Erythroblast (primary cell): ENCODE results near the gene ATG7.
"Not testable (repeated sequence)": the region's sequence is repeated elsewhere in the genome, so short reads cannot be mapped to it uniquely, and the experiment has no call there.

Experiments
- DNase-seq, 2 experiments: peaks; one replicate each; lab custom pipeline; 2025; lab: John Stamatoyannopoulos, UW
- GATA1 ChIP-seq: IDR thresholded peaks from 2 replicates; pipeline ENCODE4 v1.6.1; 2011; ENCODE audit warnings: low read depth, mild to moderate bottlenecking, control low read depth, low read length, moderate library complexity
- POLR2A ChIP-seq: IDR thresholded peaks from 2 replicates; pipeline ENCODE4 v1.6.1; 2011; ENCODE audit warnings: mild to moderate bottlenecking, low read length

Gene ATG7

GRCh38 chr3:11513817-11514135 is 241.6 kb downstream of the ATG7 start:
- TF ChIP-seq POLR2A (no peak), GATA1 (no peak)
- DNase-seq, result no peak

- DNase-seq, result no peak
- TF ChIP-seq POLR2A (no peak), GATA1 (no peak)
These were observed 242.1 kb downstream of the ATG7 start for GRCh38 chr3:11514191-11514821.

DNA sequence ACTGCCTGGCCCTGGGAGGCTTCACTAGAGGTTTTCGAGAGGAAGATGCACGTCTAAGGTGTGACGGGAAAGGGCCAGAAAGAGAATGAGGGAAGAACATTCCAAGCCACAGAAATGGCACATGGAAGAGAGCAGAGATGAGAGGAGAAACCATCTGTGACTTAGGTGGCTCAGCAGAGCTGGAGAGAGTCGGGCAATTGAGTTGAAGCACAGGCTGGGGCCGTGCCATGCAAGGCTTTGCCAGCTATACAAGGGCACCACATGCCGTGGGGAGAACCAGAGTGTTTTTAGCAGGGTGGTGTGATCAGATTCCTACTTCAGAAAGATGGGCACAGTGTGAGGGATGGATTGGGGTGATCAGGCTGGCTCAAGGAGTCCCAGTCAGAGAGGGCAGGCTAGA is 245.4 kb downstream of the ATG7 start:
- DNase-seq, result no peak
- TF ChIP-seq GATA1 (no peak), POLR2A (no peak)

DNA sequence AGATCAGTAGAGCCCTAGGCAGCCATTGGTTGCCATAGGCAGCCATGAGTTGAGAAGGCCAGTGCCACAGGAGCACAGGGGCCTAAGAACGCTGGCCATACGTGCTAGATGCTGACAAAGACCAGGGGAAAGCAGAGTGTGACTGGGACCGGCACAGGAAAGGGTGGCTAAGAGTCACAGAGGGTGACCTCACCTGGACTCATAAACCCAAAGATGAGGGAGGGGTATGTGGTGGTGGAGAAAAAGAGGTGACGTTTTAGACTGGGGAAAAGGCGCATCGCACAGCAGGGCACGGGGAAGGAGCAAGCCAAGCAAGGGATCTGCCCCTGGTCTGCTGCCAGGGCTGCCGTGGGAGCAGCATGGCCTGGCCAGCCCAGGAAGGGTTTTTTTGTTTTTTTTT is 249.0 kb downstream of the ATG7 start:
- DNase-seq, result no peak
- TF ChIP-seq GATA1, result no peak
- TF ChIP-seq POLR2A, result no peak

DNA sequence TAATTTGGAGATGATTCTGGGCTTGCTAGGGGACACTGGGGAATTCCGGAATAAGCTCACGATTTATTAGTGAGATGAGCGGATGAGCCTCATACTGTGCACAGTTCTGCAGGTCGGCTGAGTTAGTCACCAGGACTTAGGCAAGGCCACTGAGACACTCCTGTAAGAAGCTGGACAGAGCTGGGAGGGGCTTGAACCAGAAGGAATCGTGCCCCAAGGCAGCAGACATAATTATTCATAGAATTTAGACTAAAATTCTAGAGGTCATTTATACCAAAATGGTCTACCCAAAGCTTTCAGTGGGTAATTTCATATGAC is 250.2 kb downstream of the ATG7 start:
- no peak for DNase-seq
- TF ChIP-seq GATA1, result no peak
- TF ChIP-seq POLR2A, result no peak

DNA sequence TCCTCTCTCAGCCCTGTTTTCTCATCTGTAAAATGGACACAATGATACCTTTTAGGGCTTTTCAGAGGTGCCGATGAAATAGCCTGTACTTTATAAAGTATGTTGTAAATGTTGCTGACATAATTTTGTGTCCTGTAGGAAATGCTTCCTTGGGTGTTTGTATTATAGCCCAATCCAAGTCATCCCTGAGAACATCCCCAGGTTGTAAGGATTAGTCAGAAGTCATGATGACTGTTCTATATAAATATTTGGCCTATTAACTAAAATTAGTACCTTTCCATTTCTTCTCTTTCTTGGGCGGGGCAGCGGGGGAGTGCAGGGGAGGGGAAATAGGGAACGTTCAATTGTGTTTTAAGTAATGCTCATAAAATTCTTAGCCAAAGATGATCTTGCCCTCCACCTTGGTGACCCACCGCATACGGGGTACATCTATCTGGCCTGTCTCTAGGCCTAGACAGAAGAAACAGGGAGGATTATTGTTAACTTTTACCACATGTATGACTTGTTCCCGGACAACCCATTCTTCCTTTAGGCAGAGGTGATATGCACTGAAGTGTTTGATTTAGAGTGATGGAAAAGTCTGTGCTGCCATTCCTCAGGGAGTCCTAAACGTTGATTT is 250.9 kb downstream of the ATG7 start:
- TF ChIP-seq POLR2A (no peak), GATA1 (no peak)
- DNase-seq, result no peak

GRCh38 chr3:11523572-11524101 is 251.4 kb downstream of the ATG7 start:
- DNase-seq, result no peak
- TF ChIP-seq POLR2A, result no peak
- no peak for TF ChIP-seq GATA1

DNA sequence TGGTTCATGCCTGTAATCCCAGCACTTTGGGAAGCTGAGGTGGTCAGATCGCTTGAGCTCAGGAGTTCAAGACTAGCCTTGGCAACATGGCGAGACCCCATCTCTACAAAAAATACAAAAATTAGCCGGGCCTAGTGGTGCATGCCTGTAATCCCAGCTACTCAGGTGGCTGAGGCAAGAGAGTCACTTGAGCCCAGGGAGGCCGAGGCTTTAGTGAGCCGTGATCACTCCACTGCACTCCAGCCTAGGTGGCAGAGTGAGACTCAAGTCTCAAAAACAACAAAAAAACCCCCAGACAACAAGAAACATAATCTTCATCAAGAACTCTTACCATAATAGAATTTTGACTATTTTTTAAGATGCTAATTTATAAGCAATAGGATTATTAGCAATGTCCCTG is 253.9 kb downstream of the ATG7 start:
- not testable (repeated sequence) for DNase-seq

DNA sequence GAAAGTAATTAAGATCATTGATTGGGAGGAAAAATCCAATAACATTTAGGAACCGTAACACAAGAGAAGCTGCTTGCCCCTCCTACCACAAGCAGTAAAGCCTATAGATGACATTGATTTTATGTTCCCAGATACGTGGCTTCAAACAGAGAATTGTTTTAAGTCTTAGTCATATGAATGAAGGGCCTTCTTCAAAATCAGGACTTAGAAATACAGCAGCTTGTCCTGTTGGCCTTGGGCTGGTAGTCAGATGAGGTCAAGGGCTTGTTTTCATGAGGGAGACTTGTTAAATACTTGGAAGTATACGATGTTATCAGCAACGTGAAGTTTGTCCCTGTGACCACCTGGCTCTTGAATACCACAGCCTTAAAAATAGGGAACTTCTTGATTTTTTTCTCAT is 257.1 kb downstream of the ATG7 start:
- TF ChIP-seq POLR2A (no peak), GATA1 (no peak)
- DNase-seq, result no peak

GRCh38 chr3:11530153-11530721 is 258.0 kb downstream of the ATG7 start:
- TF ChIP-seq GATA1 (no peak), POLR2A (no peak)
- DNase-seq, result no peak

DNA sequence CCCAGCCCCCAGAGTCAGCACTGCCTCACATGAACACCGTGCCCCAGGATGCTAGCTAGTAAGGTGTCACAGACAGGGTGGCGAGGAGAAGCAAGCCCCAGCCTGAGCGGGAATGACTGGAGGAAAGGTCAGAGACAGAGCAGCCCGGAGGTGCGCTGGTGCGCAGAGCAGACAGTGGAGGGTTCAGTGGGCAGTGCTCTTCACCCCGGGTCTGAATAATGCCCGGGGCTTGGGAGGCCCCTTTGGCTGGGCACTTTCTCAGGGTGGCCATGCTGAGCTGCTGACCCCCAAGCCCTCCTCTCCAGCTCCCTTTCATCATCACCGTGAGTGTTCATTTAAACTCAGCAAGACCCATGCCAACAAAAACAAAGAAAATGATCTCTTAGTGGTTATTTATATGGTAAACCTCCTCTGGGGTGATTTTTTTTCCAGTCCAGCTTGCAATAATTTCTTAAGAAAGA is 260.8 kb downstream of the ATG7 start:
- DNase-seq, result no peak
- TF ChIP-seq GATA1 (no peak), POLR2A (no peak)

DNA sequence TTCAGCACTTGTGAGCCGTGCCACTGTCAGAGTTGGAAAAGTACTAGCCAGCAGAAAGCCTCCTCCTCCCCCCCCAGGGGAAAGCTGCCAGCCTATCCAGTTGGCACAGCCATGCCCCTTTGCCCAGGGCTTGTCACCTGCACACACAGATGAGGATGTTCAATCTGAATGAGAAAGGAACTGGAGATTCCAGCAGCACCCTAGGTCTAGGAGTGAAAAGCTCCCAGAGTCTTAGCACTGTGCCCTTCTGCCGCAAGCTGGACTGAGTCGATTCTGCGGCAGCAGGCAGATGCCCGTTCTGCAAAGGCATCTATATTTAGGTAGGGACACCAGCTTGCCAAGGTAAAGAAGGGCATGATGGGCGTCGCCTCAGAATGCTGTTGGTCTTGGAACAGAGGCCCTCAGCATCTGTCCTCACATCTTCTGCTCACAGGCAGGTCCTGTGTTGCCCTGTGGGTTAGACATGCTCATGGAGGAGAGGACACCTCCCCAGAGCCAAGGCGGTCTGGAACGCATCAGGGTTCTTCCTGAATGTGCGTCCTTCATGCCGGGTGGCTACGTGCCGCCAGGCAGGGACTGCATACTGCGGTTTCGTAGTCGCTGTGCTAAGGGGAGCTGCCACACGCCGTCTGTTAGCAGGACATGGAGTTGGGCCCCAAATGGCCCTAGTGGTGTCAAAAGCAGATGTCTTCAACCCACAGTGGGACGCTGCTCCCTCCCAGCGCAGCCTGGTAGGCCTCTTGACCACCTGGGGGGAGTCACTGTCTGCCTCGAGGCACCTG is 262.0 kb downstream of the ATG7 start:
- no peak for DNase-seq
- TF ChIP-seq POLR2A, result no peak

GRCh38 chr3:11534793-11535101 is 262.6 kb downstream of the ATG7 start:
- no peak for DNase-seq
- TF ChIP-seq GATA1 (no peak), POLR2A (no peak)

DNA sequence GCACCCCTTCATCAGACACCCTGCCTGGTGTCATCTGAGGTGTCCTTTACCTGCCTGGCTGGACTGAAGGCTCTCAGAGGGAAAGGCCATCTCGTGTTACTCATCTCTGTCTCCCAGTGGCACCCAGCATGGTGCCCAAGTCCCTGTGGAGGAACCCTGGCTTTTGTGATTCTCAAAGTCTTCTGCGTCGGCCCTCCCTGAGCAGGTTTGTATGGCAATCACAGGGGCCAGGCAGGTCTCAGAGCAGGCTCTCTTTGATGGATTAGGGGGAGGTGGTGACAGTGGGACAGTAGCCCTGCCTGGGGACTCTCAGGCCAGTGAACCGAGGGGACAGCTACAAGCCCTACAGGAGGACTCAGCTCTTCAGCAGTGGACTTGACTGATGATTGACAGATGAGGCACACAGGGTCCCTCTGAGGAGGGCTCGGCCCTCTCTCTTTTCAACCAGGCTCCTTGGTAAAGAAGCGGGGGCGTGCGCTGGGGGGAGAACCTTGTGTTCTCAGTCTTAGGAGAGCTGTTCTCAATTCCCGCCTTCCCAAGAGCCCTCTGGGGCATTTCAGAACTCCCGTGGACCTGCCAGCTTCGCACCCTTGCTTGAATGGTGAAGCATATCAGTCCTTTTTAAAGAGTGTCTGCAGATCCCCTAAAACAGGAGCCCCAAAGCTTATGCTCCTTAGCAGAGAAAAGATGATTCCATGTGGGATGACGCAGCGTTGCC is 263.2 kb downstream of the ATG7 start:
- DNase-seq, result no peak
- TF ChIP-seq POLR2A, result no peak
- TF ChIP-seq GATA1, result no peak
